ENCODE measurements around the gene NDUFB11. TPM values are rescaled to one million over a fixed set of nuclear protein-coding genes. Genes with fewer than 3 reads are reported as not detected.

Gene NDUFB11
- total RNA-seq, 1 donor from 2014 or later, result 57.1 TPM

- no peak for TF ChIP-seq CTCF (IDR thresholded peaks at IDR 0.05)
- H3K9me3 ChIP-seq, result no peaks in the 10 kb centered on the region
- H3K4me3 ChIP-seq, result no peak overlapping the region
- DNase-seq (no peak), ATAC-seq (no peak)
- peaks cover 92% of the 10 kb centered on the region for H3K36me3 ChIP-seq
- H3K27ac ChIP-seq, result no peak overlapping the region
- intact Hi-C loops (cut with DNase I), result no loop called here
- H3K4me1 ChIP-seq, result no peaks in the 10 kb centered on the region
- no peaks in the 10 kb centered on the region for H3K27me3 ChIP-seq (ENCODE audit: low read depth)
Measured at GRCh38 chrX:47179221-47179927, 34.9 kb upstream of the NDUFB11 start.

- DNase-seq, result no peak
- intact Hi-C loops (cut with DNase I), result no loop called here
- no peak overlapping the region for H3K4me3 ChIP-seq
- H3K9me3 ChIP-seq, result no peaks in the 10 kb centered on the region
- no peak for ATAC-seq
- peaks cover 90% of the 10 kb centered on the region for H3K36me3 ChIP-seq
- H3K4me1 ChIP-seq, result no peaks in the 10 kb centered on the region
- no peaks in the 10 kb centered on the region for H3K27me3 ChIP-seq (ENCODE audit: low read depth)
- no peak overlapping the region for H3K27ac ChIP-seq
- no peak for TF ChIP-seq CTCF (IDR thresholded peaks at IDR 0.05)
Measured at GRCh38 chrX:47178337-47178736, 33.8 kb upstream of the NDUFB11 start.

GRCh38 chrX:47177079-47177478, 32.6 kb upstream of the NDUFB11 start:
- H3K36me3 ChIP-seq, result peaks cover 90% of the 10 kb centered on the region
- no peak overlapping the region for H3K27ac ChIP-seq
- H3K27me3 ChIP-seq (ENCODE audit: low read depth), result no peaks in the 10 kb centered on the region
- no peaks in the 10 kb centered on the region for H3K9me3 ChIP-seq
- DNase-seq, result no peak
- no peak overlapping the region for H3K4me3 ChIP-seq
- no peak for ATAC-seq
- intact Hi-C loops (cut with DNase I), result no loop called here
- no peaks in the 10 kb centered on the region for H3K4me1 ChIP-seq
- no peak for TF ChIP-seq CTCF (IDR thresholded peaks at IDR 0.05)

GRCh38 chrX:47176101-47176740, 31.7 kb upstream of the NDUFB11 start:
- Histone ChIP-seq H3K36me3 (peaks cover 85% of the 10 kb centered on the region), H3K4me1 (no peaks in the 10 kb centered on the region), H3K4me3 (no peak overlapping the region), H3K27ac (no peak overlapping the region), H3K9me3 (no peaks in the 10 kb centered on the region), H3K27me3 (ENCODE audit: low read depth) (no peaks in the 10 kb centered on the region)
- intact Hi-C loops (cut with DNase I), result no loop called here
- no peak for TF ChIP-seq CTCF (IDR thresholded peaks at IDR 0.05)
- ATAC-seq, result no peak
- DNase-seq, result no peak

GRCh38 chrX:47175588-47175980, 31.1 kb upstream of the NDUFB11 start:
- intact Hi-C loops (cut with DNase I), result no loop called here
- Histone ChIP-seq H3K27me3 (ENCODE audit: low read depth) (no peaks in the 10 kb centered on the region), H3K4me3 (no peak overlapping the region), H3K9me3 (no peaks in the 10 kb centered on the region), H3K36me3 (peaks cover 85% of the 10 kb centered on the region), H3K27ac (no peak overlapping the region), H3K4me1 (no peaks in the 10 kb centered on the region)
- TF ChIP-seq CTCF (IDR thresholded peaks at IDR 0.05), result no peak
- ATAC-seq (no peak), DNase-seq (no peak)
